Vagina (tissue), 2 donors: Measurements from ENCODE around the gene CRTC1.

Experiments
- POLR2A ChIP-seq, 2 donors: fragments of 450-650 bp; IDR thresholded peaks; one replicate each; pipeline ENCODE4 v1.6.1; 2017; ENCODE audit warnings: antibody characterized with exemption in 2 of 2, mild to moderate bottlenecking in 2 of 2, moderate library complexity in 2 of 2
- POLR2AphosphoS5 ChIP-seq, 2 donors: sonication (generic); formaldehyde crosslinking; IDR thresholded peaks; one replicate each; pipeline ENCODE4 v1.9.0; 2017; ENCODE audit warnings: antibody characterized with exemption in 2 of 2, mild to moderate bottlenecking in 2 of 2, low read depth in 1 of 2; ENCODE audit not compliant: insufficient read depth in 1 of 2
- TF ChIP-seq, protein P1 (sequence below), 3 experiments: fragments of 450-650 bp in 2 of 3; fragments of 200-600 bp in 1 of 3; sonication (generic) in 1 of 3; IDR thresholded peaks; one replicate each; pipeline ENCODE4 v1.5.1; 2017 to 2019; ENCODE audit warnings: antibody characterized with exemption in 3 of 3, mild to moderate bottlenecking in 2 of 3, moderate library complexity in 2 of 3

GRCh38 chr19:18794029-18794313 is 110.5 kb downstream of the CRTC1 start:
- TF ChIP-seq, protein P1, sequence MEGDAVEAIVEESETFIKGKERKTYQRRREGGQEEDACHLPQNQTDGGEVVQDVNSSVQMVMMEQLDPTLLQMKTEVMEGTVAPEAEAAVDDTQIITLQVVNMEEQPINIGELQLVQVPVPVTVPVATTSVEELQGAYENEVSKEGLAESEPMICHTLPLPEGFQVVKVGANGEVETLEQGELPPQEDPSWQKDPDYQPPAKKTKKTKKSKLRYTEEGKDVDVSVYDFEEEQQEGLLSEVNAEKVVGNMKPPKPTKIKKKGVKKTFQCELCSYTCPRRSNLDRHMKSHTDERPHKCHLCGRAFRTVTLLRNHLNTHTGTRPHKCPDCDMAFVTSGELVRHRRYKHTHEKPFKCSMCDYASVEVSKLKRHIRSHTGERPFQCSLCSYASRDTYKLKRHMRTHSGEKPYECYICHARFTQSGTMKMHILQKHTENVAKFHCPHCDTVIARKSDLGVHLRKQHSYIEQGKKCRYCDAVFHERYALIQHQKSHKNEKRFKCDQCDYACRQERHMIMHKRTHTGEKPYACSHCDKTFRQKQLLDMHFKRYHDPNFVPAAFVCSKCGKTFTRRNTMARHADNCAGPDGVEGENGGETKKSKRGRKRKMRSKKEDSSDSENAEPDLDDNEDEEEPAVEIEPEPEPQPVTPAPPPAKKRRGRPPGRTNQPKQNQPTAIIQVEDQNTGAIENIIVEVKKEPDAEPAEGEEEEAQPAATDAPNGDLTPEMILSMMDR (IDR thresholded peaks at IDR 0.05): no peak
- TF ChIP-seq POLR2AphosphoS5 (IDR thresholded peaks at IDR 0.05; ENCODE audit: insufficient read depth in 1 of 2, low read depth in 1 of 2) (no peak), POLR2A (IDR thresholded peaks at IDR 0.05) (no peak)
